Endometrium (tissue), 2 donors: ENCODE measurements around the gene ZNF652.
"Not testable (repeated sequence)": the region's sequence is repeated elsewhere in the genome, so short reads cannot be mapped to it uniquely, and the experiment has no call there.

Experiments
- FAIRE-seq: peaks from 2 replicates; lab custom pipeline; 2012; peaks lifted over from hg19 to GRCh38; lab: Jason Lieb, UNC
- donor health status: control.
- donor health status: control.

The ZNF652 gene

GRCh38 chr17:49361902-49362722 lies at the start of gene ZNF652:
TSS of gene ZNF652 (minus strand) at chr17:49362250. CDS start at chr17:49317725, 44,525 bp downstream.
- no peak for FAIRE-seq

GRCh38 chr17:49409066-49409465 lies 47.0 kb upstream of the ZNF652 start:
- FAIRE-seq: no peak

GRCh38 chr17:49407981-49408501 lies 46.0 kb upstream of the ZNF652 start:
- FAIRE-seq: no peak

- FAIRE-seq: no peak
Measured at GRCh38 chr17:49407086-49407485, 45.0 kb upstream of the ZNF652 start.

GRCh38 chr17:49406421-49407061 lies 44.5 kb upstream of the ZNF652 start:
- FAIRE-seq: no peak

- no peak for FAIRE-seq
Measured at GRCh38 chr17:49404906-49405305, 42.9 kb upstream of the ZNF652 start.

- FAIRE-seq: no peak
Measured at GRCh38 chr17:49404361-49404760, 42.3 kb upstream of the ZNF652 start.

GRCh38 chr17:49403514-49404289 lies 41.7 kb upstream of the ZNF652 start:
- FAIRE-seq: no peak

GRCh38 chr17:49402706-49403105 lies 40.7 kb upstream of the ZNF652 start:
- no peak for FAIRE-seq

GRCh38 chr17:49401971-49402611 lies 40.0 kb upstream of the ZNF652 start:
- FAIRE-seq: no peak

- no peak for FAIRE-seq
Measured at GRCh38 chr17:49399995-49400394, 37.9 kb upstream of the ZNF652 start.

- FAIRE-seq: no peak
Measured at GRCh38 chr17:49397586-49397985, 35.5 kb upstream of the ZNF652 start.

GRCh38 chr17:49393491-49394255 lies 31.6 kb upstream of the ZNF652 start:
- no peak for FAIRE-seq

GRCh38 chr17:49390548-49391324 lies 28.7 kb upstream of the ZNF652 start:
- no peak for FAIRE-seq

GRCh38 chr17:49389514-49390347 lies 27.7 kb upstream of the ZNF652 start:
- not testable (repeated sequence) for FAIRE-seq

- FAIRE-seq: no peak
Measured at GRCh38 chr17:49388692-49389513, 26.9 kb upstream of the ZNF652 start.

GRCh38 chr17:49388290-49388640 lies 26.2 kb upstream of the ZNF652 start:
- no peak for FAIRE-seq

- no peak for FAIRE-seq
Measured at GRCh38 chr17:49387498-49388289, 25.6 kb upstream of the ZNF652 start.
